Suprapubic skin (tissue), 4 donors: ENCODE data around the gene SLC9A9.

Experiments
- CTCF ChIP-seq, 2 donors: fragments of 200-600 bp in 1 of 2; fragments of 450-650 bp in 1 of 2; sonication (generic) in 1 of 2; IDR thresholded peaks; one replicate each; pipeline ENCODE4 v1.5.1; 2016 to 2019; ENCODE audit warnings: antibody characterized with exemption in 2 of 2, mild to moderate bottlenecking in 1 of 2, moderate library complexity in 1 of 2
- POLR2A ChIP-seq, 2 donors: fragments of 450-650 bp; IDR thresholded peaks; one replicate each; pipeline ENCODE4 v1.6.1; 2017; ENCODE audit warnings: antibody characterized with exemption in 2 of 2, mild to moderate bottlenecking in 2 of 2, moderate library complexity in 2 of 2
- POLR2AphosphoS5 ChIP-seq, 3 donors: sonication (generic); formaldehyde crosslinking; IDR thresholded peaks; one replicate each; pipeline ENCODE4 v1.6.1; 2017; ENCODE audit warnings: antibody characterized with exemption in 3 of 3

DNA sequence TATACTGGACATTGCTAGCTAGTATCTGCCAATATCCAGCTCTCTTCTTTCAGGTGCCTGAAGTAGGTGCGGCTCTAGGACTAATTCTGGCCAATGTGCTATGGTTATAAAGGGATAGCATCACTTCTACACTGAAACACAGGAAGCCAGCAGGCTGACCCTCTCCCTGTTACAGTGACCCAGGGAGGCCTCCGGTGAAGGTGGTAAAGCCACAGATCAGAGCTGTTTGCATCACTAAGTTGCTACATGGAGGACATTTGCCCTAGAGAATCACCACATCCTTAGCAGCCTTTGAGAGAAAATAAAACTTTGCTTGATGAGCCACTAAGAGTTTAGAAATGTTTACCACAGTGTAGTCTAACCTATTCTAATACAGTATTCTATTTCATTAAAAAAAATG is 567.3 kb downstream of the SLC9A9 start:
- TF ChIP-seq CTCF (IDR thresholded peaks at IDR 0.05) (no peak), POLR2AphosphoS5 (IDR thresholded peaks at IDR 0.05) (no peak), POLR2A (IDR thresholded peaks at IDR 0.05) (no peak)
